ENCODE measurements around the gene TRPV6. TPM values are rescaled to one million over a fixed set of nuclear protein-coding genes. Genes with fewer than 3 reads are reported as not detected.

TRPV6 gene
- total RNA-seq, 1 donor from 2014 or later: 0.27 TPM

GRCh38 chr7:142932386-142933091 is 47.0 kb upstream of the TRPV6 start:
- TF ChIP-seq CTCF (IDR thresholded peaks at IDR 0.05; ENCODE audit: partially characterized antibody, unreplicated experiment): no peak
- H3K27ac Mint-ChIP-seq (ENCODE audit: unreplicated experiment): no peak overlapping the region
- no peaks in the 10 kb centered on the region for H3K9me3 Mint-ChIP-seq (ENCODE audit: unreplicated experiment)
- no peaks in the 10 kb centered on the region for H3K4me1 Mint-ChIP-seq (ENCODE audit: low read depth, unreplicated experiment)
- no peaks in the 10 kb centered on the region for H3K27me3 Mint-ChIP-seq (ENCODE audit: unreplicated experiment)
- no peak for DNase-seq
- H3K36me3 Mint-ChIP-seq (ENCODE audit: unreplicated experiment): no peaks in the 10 kb centered on the region
- no peak overlapping the region for H3K4me3 Mint-ChIP-seq (ENCODE audit: unreplicated experiment)

GRCh38 chr7:142930126-142930730 is 44.7 kb upstream of the TRPV6 start:
- no peaks in the 10 kb centered on the region for H3K36me3 Mint-ChIP-seq (ENCODE audit: unreplicated experiment)
- no peak overlapping the region for H3K4me3 Mint-ChIP-seq (ENCODE audit: unreplicated experiment)
- DNase-seq: no peak
- no peak for TF ChIP-seq CTCF (IDR thresholded peaks at IDR 0.05; ENCODE audit: partially characterized antibody, unreplicated experiment)
- H3K27me3 Mint-ChIP-seq (ENCODE audit: unreplicated experiment): no peaks in the 10 kb centered on the region
- H3K27ac Mint-ChIP-seq (ENCODE audit: unreplicated experiment): no peak overlapping the region
- H3K9me3 Mint-ChIP-seq (ENCODE audit: unreplicated experiment): no peaks in the 10 kb centered on the region
- no peaks in the 10 kb centered on the region for H3K4me1 Mint-ChIP-seq (ENCODE audit: low read depth, unreplicated experiment)

- TF ChIP-seq CTCF (IDR thresholded peaks at IDR 0.05; ENCODE audit: partially characterized antibody, unreplicated experiment): no peak
- no peaks in the 10 kb centered on the region for H3K36me3 Mint-ChIP-seq (ENCODE audit: unreplicated experiment)
- no peak overlapping the region for H3K27ac Mint-ChIP-seq (ENCODE audit: unreplicated experiment)
- H3K4me1 Mint-ChIP-seq (ENCODE audit: low read depth, unreplicated experiment): no peaks in the 10 kb centered on the region
- DNase-seq: no peak
- no peaks in the 10 kb centered on the region for H3K27me3 Mint-ChIP-seq (ENCODE audit: unreplicated experiment)
- H3K9me3 Mint-ChIP-seq (ENCODE audit: unreplicated experiment): no peaks in the 10 kb centered on the region
- H3K4me3 Mint-ChIP-seq (ENCODE audit: unreplicated experiment): no peak overlapping the region
These were observed 42.4 kb upstream of the TRPV6 start for GRCh38 chr7:142927949-142928348.

GRCh38 chr7:142927085-142927745 is 41.7 kb upstream of the TRPV6 start:
- Mint-ChIP-seq H3K36me3 (ENCODE audit: unreplicated experiment) (no peaks in the 10 kb centered on the region), H3K9me3 (ENCODE audit: unreplicated experiment) (no peaks in the 10 kb centered on the region), H3K27ac (ENCODE audit: unreplicated experiment) (no peak overlapping the region), H3K27me3 (ENCODE audit: unreplicated experiment) (no peaks in the 10 kb centered on the region), H3K4me3 (ENCODE audit: unreplicated experiment) (no peak overlapping the region), H3K4me1 (ENCODE audit: low read depth, unreplicated experiment) (no peaks in the 10 kb centered on the region)
- TF ChIP-seq CTCF (IDR thresholded peaks at IDR 0.05; ENCODE audit: partially characterized antibody, unreplicated experiment): no peak
- no peak for DNase-seq

- Mint-ChIP-seq H3K27ac (ENCODE audit: unreplicated experiment) (no peak overlapping the region), H3K27me3 (ENCODE audit: unreplicated experiment) (no peaks in the 10 kb centered on the region), H3K4me1 (ENCODE audit: low read depth, unreplicated experiment) (no peaks in the 10 kb centered on the region), H3K36me3 (ENCODE audit: unreplicated experiment) (no peaks in the 10 kb centered on the region), H3K9me3 (ENCODE audit: unreplicated experiment) (no peaks in the 10 kb centered on the region), H3K4me3 (ENCODE audit: unreplicated experiment) (no peak overlapping the region)
- peak; percentile 33 for TF ChIP-seq CTCF (IDR thresholded peaks at IDR 0.05; ENCODE audit: partially characterized antibody, unreplicated experiment)
- no peak for DNase-seq
These were observed 39.9 kb upstream of the TRPV6 start for GRCh38 chr7:142925413-142925812.
